ENCODE measurements around the gene SLC35E3.

The SLC35E3 gene

GRCh38 chr12:68771223-68771925 lies 25.4 kb downstream of the SLC35E3 start:
- DNase-seq, result no peak

GRCh38 chr12:68772714-68773113 lies 26.7 kb downstream of the SLC35E3 start:
- no peak for DNase-seq

GRCh38 chr12:68773582-68773981 lies 27.6 kb downstream of the SLC35E3 start:
- no peak for DNase-seq

- DNase-seq, result no peak
Observed at GRCh38 chr12:68775121-68775630, 29.2 kb downstream of the SLC35E3 start.

GRCh38 chr12:68776976-68777610 lies 31.1 kb downstream of the SLC35E3 start:
- no peak for DNase-seq

GRCh38 chr12:68779280-68779679 lies 33.3 kb downstream of the SLC35E3 start:
- no peak for DNase-seq

- DNase-seq, result no peak
Observed at GRCh38 chr12:68780731-68781130, 34.8 kb downstream of the SLC35E3 start.

- no peak for DNase-seq
Observed at GRCh38 chr12:68781728-68782127, 35.8 kb downstream of the SLC35E3 start.

- no peak for DNase-seq
Observed at GRCh38 chr12:68784015-68784414, 38.0 kb downstream of the SLC35E3 start.

GRCh38 chr12:68785358-68785757 lies 39.4 kb downstream of the SLC35E3 start:
- no peak for DNase-seq

- no peak for DNase-seq
Observed at GRCh38 chr12:68785823-68786222, 39.8 kb downstream of the SLC35E3 start.

GRCh38 chr12:68786929-68787328 lies 41.0 kb downstream of the SLC35E3 start:
- DNase-seq, result no peak

- DNase-seq, result no peak
Observed at GRCh38 chr12:68788554-68789143, 42.7 kb downstream of the SLC35E3 start.

- DNase-seq, result no peak
Observed at GRCh38 chr12:68789144-68789878, 43.3 kb downstream of the SLC35E3 start.

GRCh38 chr12:68790081-68790951 lies 44.3 kb downstream of the SLC35E3 start:
- no peak for DNase-seq

GRCh38 chr12:68790952-68791234 lies 44.9 kb downstream of the SLC35E3 start:
- DNase-seq, result no peak

GRCh38 chr12:68791897-68792481 lies 46.0 kb downstream of the SLC35E3 start:
- DNase-seq, result no peak

- no peak for DNase-seq
Observed at GRCh38 chr12:68792952-68793351, 47.0 kb downstream of the SLC35E3 start.

GRCh38 chr12:68793436-68793835 lies 47.5 kb downstream of the SLC35E3 start:
- DNase-seq, result no peak

- DNase-seq, result no peak
Observed at GRCh38 chr12:68793975-68794652, 48.1 kb downstream of the SLC35E3 start.

- DNase-seq, result no peak
Observed at GRCh38 chr12:68794653-68795251, 48.8 kb downstream of the SLC35E3 start.

All from NCI-H526 treated with DMSO at 0.1 percent for 48 hours (cell line).